ENCODE measurements around the gene PNPLA5.

Gene PNPLA5

GRCh38 chr22:43900206-43900605, 8.4 kb upstream of the PNPLA5 start:
- no peak for DNase-seq

DNA sequence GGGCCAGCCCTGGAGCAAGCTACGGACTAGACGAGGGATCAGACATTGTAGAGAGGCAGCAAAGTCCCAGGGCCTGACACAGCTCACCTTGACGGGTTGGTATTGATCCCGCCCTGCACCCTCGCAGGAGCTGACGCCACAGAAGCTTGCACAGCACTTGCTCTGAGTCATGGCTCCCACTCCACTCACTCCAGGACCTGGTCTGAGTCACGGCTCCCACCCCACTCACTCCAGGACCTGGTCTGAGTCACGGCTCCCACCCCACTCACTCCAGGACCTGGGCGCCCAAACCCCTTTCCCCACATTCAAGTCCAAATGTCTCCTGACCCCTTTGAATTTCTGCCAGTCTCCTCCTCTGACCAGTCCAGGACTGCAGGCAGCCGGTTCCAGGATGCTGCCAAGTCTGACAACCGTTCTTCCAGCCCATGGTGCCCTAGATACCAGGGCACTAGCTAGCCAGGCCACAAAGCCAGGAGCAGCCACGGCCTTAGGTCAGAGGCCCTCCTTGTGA, 6.0 kb upstream of the PNPLA5 start:
- no peak for DNase-seq

DNA sequence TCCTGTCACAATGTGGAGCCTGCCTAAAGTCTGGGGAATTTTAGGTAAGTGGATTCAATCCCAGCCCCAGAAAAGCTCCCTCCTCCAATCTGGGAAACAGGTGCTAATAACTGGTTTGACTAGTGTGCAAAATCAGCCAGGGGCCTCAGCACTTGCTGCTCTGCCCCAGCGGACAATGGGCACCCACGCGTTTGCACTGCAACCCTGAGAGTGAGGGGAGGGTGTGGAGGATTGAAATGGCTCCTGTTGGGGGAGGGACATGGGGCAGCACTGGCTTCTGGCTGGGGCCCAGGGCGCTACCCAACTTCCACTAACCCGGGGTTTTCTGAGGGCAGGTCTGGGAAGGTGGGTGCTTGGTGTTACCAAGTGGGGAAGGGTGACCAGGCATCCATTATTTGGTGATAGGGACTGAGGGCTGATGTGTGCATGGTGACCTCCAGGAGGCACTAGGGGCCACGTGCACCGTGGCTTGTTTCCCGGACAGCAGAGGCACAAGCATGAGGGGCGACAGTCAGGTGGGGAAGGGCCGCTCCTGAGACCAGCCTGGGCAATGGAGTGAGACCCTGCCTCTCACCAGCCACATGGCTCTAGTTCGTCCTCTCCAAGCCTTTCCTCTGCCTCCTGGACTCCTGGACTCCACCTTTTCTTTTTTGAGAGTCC, 4.3 kb upstream of the PNPLA5 start:
- no peak for DNase-seq

DNA sequence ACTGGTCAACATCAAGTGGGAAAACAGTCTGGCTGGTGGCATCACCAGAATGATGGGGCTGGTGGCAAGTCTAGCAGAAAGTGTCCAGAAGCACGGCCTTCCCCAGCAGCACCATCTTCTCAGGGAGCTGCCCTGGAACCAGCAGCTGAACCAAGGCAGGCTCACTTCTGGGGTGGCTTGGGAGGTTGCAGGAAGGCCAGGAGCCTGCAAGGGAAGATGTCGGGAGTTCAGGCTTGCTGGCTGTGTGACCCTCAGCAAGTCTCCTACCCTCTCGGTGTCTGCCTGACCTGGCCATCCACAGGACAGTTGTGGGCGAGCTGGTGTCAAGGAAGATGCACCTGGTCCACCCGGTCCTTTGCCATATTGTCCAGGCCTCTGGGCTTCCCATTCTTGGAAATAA, 2.3 kb upstream of the PNPLA5 start:
- no peak for DNase-seq

GRCh38 chr22:43893266-43893665, 1.5 kb upstream of the PNPLA5 start:
- no peak for DNase-seq

DNA sequence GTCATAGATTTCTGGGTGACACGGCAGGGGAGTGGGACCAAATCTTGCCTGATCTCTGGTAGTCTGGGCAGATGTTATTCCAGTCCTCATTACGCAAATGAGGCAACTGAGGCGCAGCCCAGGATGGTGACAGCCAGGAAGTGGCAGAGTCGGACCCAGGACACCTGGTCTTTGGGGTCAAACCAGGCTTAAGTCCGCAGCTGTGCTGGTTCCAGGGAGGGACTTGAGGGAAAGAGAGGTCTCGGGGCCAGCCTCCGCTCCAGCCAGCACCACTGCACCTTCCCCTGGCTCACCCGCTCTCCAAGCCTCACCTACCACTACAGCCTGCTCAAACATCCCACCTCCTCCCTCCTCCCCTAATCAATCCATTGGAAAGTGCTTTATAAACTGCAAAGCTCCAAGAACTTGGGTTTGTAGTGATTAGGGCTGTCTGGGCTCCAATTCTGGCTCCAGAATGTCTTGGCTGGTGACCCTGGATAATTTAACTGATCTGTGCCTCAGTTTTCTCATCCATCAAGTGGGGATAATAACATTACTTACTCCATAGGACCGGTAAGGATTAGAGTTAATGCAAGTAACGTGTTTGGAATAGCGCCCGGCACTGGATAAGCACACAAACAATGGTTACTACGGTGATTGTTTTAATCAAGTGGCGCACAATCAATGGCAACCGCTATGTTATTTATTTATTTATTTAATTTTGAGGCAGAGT, 526 bp upstream of the PNPLA5 start:
- DNase-seq: no peak

GRCh38 chr22:43890901-43891331, 897 bp downstream of the PNPLA5 start:
- no peak for DNase-seq

DNA sequence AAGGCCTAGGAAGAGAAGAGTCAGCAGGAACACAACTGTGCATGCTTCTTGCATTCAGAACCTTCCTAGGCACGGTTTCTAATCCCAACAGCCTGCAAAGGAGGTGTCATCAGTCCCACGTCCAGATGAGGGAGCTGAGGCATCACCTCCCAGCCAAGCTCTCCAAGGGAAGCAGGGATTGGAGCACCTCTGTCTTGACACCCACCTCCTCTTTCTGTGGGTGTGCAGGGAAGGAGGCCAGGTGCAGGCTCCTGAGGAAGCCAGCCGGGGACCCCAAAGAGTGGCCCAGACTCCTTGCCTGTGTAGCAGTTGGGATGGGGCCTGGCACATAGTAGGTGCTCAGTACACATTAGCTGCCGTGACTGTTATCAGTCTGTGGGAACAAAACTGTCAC, 2.0 kb downstream of the PNPLA5 start:
- DNase-seq: no peak

DNA sequence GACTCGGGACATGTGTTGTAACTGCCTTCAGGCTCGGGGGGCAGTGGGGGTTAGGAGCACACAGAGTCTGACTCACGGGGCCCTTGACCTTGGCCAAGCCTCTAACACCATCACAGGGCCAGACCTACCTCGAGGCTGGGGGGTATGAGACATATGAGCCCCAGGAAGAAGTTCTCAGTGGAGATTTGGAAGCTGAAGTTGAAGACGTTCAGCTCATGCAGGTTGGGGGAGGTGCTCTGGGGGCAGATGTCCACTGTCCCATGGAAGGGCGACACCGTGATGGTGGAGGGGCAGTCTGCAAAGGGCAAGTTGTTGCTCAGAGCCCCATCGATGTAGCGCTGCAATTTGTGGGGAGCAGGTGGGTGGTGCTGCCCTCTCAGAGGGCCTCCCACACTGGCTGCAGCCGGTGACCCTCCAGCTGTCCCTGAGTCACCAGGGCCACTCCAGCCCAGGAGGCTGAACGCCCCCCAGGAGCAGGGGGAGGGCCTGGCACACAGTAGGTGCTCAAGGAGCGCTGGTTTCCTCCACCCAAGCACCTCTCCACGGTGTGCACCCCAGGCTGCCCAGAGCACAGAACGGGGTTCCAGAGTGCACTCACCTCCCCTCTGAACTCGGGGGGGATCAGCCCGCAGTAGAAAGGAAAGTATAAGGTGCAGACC, 2.5 kb downstream of the PNPLA5 start:
- DNase-seq: no peak

GRCh38 chr22:43888740-43889139, 3.1 kb downstream of the PNPLA5 start:
- DNase-seq: no peak

DNA sequence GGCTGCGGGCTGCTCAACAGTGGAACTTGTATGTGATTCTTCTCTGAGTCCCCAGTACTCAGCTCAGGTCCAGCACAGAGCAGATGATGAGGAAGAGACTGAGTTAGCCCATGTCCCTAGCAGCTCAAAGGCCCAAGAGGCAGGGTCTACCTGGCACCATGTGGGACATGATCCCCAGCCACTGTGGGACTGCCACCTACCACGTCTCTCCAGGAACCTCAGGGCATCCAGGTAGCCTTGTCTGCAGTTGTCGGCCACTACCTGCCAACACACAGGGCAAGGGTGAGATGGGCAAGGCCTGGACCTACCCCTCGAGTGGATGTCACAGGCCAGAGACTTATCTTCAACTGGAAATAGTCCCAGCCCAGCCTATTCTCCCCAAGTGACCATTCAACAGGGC, 4.4 kb downstream of the PNPLA5 start:
- no peak for DNase-seq

DNA sequence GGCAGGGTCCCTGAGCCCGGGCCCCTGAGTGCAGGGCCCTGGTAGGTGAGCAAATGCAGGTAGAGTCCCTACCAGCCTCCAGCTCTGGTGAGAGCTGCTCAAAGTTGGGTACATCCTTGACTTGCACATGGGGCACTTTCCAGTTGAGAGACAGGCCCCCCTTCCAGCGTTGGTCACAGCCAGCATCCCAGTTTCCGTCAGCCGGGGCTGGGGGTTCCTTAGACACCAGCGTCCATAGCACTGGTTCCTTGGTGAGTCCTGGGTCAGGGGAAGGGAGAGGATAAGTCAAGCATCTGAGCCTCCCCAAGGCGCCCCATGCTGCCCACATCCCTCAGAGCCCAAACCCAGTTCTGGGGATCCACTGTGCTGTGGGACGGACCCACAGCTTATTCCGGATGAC, 5.6 kb downstream of the PNPLA5 start:
- no peak for DNase-seq

DNA sequence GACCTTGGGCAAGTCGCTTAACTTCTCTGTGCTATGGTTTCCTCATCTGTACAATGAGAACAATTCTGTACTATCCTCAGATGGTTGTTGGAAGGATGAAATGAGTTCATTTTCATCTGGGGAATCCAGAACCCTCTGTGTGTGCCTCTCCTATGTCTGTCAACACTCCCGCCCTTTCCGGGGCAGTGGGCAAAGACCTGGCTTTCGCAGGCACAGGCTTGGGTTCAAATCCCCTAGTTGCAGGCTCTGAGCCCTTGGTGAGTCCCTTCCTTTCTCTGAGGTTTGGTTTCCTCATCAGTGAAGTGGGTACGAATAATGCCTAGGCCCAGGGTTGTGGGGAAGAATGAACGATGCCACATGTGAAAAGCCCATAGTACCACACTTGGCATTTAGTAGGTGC, 6.0 kb downstream of the PNPLA5 start:
- DNase-seq: no peak

DNA sequence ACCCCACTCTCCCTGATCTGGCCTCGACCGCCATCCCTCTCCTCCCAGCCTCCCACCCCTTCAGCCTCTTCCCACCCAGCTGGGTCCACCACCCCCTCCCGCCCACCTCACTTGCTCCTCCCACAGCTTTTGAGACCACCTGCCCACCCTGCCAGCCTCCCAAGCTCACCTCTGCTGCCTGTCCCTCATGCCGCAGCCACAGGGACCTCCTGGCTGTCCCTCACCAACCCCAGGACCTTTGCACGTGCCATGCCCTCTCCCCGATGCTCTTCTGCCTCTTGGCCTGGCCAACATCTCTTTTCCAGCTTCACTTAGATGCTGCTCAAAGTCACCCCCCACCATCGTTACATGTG, 6.5 kb downstream of the PNPLA5 start:
- no peak for DNase-seq

DNA sequence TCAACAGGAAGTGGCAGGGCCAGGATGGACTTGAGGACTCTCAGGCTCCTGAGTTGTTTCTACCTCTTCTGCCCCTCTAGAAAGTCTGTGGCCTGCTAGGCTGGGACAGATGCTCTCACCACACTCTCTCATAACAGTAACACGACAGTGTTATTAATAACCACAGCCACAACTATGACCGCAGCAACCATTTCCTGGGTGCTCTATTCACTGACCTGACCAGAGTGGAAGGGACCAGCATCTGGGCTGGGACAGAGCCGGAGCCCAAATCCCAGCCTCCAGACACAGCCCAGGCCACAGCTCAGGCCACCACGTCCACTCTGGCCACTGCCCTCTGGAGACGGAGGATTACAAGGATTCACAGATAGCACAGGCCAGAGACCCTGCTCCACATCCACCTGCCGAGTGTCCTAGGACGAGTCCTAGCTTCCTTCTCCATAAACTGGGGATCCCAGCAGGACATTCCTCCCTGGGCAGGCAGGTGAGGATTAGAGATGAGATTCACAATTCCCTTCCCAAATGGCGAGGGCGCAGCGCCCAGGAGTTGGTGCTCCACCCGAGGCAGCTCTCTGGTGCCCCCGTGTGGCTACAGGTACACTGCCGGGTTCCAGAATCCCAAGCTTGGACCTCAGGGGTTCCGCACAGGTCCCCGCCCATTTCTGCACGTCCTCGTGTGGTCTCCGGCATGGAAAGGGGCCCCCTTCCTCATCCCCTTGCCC, 7.1 kb downstream of the PNPLA5 start:
- DNase-seq: peak in 2 of 5 donors; percentile 18 to 19

DNA sequence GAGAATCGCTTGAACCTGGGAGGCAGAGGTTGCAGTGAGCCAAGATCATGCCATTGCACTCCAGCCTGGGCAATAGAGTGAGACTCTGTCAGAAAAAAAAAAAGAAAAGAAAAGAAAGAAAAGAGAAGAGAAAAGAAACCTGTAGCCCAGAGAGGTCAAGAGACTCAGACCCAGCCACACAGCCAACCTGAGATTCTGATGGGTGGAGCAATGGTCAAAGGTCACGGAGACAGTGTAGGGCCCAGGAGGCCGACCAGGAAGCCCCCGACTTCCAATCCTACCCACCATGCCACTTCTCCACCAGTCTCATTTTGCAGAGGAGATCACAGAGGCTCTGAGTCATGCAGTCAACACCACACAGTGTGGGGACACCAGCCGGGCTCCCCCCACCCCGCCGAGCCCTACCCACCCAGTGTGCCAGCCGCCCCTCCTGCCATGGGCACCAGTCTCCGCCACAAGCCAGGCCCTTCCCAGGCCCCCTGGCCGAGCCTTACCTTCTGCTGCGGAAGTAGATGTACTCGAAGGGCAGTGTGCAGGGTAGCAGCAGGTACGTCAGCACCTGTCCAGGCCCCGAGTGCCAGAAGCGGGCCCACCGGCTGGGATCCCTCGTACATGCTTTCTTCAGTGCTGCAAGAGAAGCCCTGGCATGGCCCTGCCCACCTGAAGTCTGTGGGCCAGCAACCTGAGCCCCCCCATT, 7.9 kb downstream of the PNPLA5 start:
- no peak for DNase-seq

DNA sequence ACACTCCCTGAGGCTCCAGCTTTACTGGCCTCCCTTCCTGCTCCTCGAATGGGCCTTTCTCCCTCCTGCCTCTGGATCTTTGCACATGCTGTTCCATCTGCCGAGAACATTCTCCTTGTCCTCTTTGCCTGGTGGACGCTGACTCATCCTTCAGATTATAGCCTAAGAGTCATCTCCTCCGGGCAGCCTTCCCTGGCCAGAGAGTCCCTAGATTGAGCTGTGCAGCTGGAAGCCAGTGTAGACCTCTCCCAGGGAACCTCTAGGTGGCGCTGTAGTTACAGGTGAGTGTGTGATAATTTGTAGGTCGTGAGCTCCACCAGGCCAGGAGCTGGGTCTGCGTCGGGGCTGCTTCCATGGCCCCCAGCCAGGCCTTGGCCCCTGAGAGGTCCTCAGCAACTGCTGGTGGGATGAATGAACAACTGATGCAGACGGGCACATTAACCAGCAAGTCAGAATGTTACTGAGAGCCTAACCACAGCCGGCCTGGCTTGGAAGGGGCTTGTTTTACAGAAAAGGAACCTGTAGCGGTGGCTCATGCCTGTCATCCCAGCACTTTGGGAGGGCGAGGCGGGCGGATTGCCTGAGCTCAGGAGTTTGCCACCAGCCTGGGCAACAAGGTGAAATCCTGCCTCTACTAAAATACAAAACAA, 8.7 kb downstream of the PNPLA5 start:
- peak in 3 of 5 donors; percentile 16 to 52 (median 31) for DNase-seq

DNA sequence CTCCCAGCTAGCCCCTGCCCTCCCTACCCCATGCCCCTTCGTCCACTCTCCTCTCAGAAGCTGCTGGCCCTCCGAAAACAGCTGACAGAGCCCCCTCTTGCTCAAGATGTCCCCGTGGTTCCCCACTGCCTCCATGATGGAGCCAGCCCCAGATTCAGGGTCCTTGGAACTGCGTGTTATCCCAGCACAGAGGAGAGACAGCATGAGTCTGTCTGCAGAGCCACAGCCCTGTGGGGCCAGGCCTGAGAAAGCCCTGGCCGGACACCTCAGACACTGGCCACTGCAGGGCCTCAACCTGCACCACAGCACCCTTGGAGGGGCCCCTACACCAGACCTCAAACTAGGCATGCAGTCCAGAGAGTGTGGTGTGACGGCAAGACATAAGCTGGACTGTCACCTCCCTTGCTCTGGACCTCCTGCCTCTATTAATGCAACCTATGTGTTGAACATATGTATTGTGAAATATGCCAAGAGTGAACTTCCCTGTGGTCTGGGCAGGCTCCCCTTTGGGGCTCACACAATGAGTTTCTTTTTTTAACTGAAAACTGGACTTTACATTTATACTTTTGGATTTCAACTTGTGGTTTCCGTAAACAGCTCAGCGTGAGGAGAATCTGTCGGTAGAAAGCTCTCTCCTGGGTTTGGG, 9.6 kb downstream of the PNPLA5 start:
- DNase-seq: no peak

GRCh38 chr22:43881091-43882061, 10.4 kb downstream of the PNPLA5 start:
- no peak for DNase-seq

- DNase-seq: no peak
Observed at GRCh38 chr22:43880541-43880991, 11.2 kb downstream of the PNPLA5 start.

All from T-helper 1 cell (primary cell).